Fibroblast of the aortic adventitia (primary cell): ENCODE results near the gene CCDC102A. TPM values are rescaled to one million over a fixed set of nuclear protein-coding genes. Genes with fewer than 3 reads are reported as not detected.
"Not testable (repeated sequence)": the region's sequence is repeated elsewhere in the genome, so short reads cannot be mapped to it uniquely, and the experiment has no call there.

Experiments
- DNase-seq: peaks from one replicate; pipeline ENCODE4 v3.0.0-alpha.2; 2010; ENCODE audit warnings: low read depth
- H3K4me3 ChIP-seq: 2 replicates; pipeline ENCODE4 v1.5.1; 2011; ENCODE audit warnings: low read depth, mild to moderate bottlenecking, control low read depth, low read length, moderate library complexity
- CTCF ChIP-seq: IDR thresholded peaks from 2 replicates; pipeline ENCODE4 v1.5.1; 2011; ENCODE audit warnings: mild to moderate bottlenecking, low read length, control low read depth, inconsistent platforms; ENCODE audit not compliant: insufficient read depth
- total RNA-seq: library from RNA; depleted of rRNA; stranded (reverse); fragments of >200 nt; gene quantifications from 2 replicates; pipeline ENCODE4 v1.2.3, GENCODE V29; 2012; ENCODE audit warnings: low replicate concordance

The CCDC102A gene
- total RNA-seq, 1 donor = 9.9 TPM

GRCh38 chr16:57571098-57571497 is 34.7 kb upstream of the CCDC102A start:
- no peak for DNase-seq
- TF ChIP-seq CTCF = no peak
- no peak overlapping the region for H3K4me3 ChIP-seq

- no peak for TF ChIP-seq CTCF
- no peak for DNase-seq
- no peak overlapping the region for H3K4me3 ChIP-seq
These were observed 34.1 kb upstream of the CCDC102A start for GRCh38 chr16:57570301-57571070.

- TF ChIP-seq CTCF = no peak
- H3K4me3 ChIP-seq = no peak overlapping the region
- no peak for DNase-seq
These were observed 33.1 kb upstream of the CCDC102A start for GRCh38 chr16:57569306-57569946.

GRCh38 chr16:57568772-57569171 is 32.4 kb upstream of the CCDC102A start:
- not testable (repeated sequence) for H3K4me3 ChIP-seq, DNase-seq

- no peak overlapping the region for H3K4me3 ChIP-seq
- DNase-seq = no peak
- TF ChIP-seq CTCF = no peak
These were observed 31.9 kb upstream of the CCDC102A start for GRCh38 chr16:57568173-57568678.

- no peak for DNase-seq
- no peak for TF ChIP-seq CTCF
- H3K4me3 ChIP-seq = no peak overlapping the region
These were observed 31.3 kb upstream of the CCDC102A start for GRCh38 chr16:57567691-57568090.

- no peak for TF ChIP-seq CTCF
- DNase-seq = no peak
- H3K4me3 ChIP-seq = no peak overlapping the region
These were observed 30.1 kb upstream of the CCDC102A start for GRCh38 chr16:57566436-57566835.
